SK-N-SH (cell line): ENCODE data around the gene PPT2. TPM values are rescaled to one million over a fixed set of nuclear protein-coding genes. Genes with fewer than 3 reads are reported as not detected.

Experiments
- CTCF ChIA-PET: fragments of 300-600, 350-600 bp; formaldehyde crosslinking; extraction: SDS; loops from one replicate; lab custom pipeline; 2021; lab: Yijun Ruan, JAX
- POLR2A ChIA-PET: fragments of 350-600 bp; sonication (Branson Sonifier 250); formaldehyde crosslinking; extraction: SDS; loops from one replicate; lab custom pipeline; 2020; ENCODE audit warnings: antibody characterized with exemption, inconsistent platforms; lab: Yijun Ruan, JAX
- DNase-seq: peaks from one replicate; pipeline ENCODE4 v3.0.0; 2012
- H2AFZ ChIP-seq: fragments of 200-600 bp; sonication (generic); 2 replicates; pipeline ENCODE4 v1.8.1; 2016; ENCODE audit warnings: antibody characterized with exemption, mild to moderate bottlenecking, low read depth
- H3F3A ChIP-seq: fragments of 200-600 bp; sonication (generic); replicated peaks from 2 replicates; pipeline ENCODE3; 2016; ENCODE audit warnings: antibody characterized with exemption, mild to moderate bottlenecking; ENCODE audit not compliant: insufficient read depth
- H3K27ac ChIP-seq, 2 experiments: fragments of 200-500 bp in 1 of 2; fragments of 200-600 bp in 1 of 2; sonication (Bioruptor generic) in 1 of 2; sonication (generic), shearing (Covaris generic) in 1 of 2; 2 replicates each; pipeline versions ENCODE4 v1.5.1 to v1.6.1; 2014 to 2016; ENCODE audit warnings: low read depth in 2 of 2, inconsistent platforms in 1 of 2, low read length in 1 of 2, mild to moderate bottlenecking in 1 of 2, mixed read lengths in 1 of 2
- H3K27me3 ChIP-seq: fragments of 200-600 bp; sonication (generic), shearing (Covaris generic); 2 replicates; pipeline ENCODE4 v1.6.1; 2016; ENCODE audit warnings: mixed run types; ENCODE audit not compliant: insufficient read depth
- H3K36me3 ChIP-seq, 2 experiments: fragments of 200-500 bp in 1 of 2; fragments of 200-600 bp in 1 of 2; sonication (Bioruptor generic) in 1 of 2; sonication (generic) in 1 of 2; replicated peaks in 1 of 2; 2 replicates each; pipeline versions ENCODE3 to v1.5.1; 2014 to 2016; ENCODE audit warnings: low read length in 1 of 2, mild to moderate bottlenecking in 1 of 2; ENCODE audit not compliant: insufficient read depth in 2 of 2, control insufficient read depth in 1 of 2
- H3K4me1 ChIP-seq, 2 experiments: fragments of 200-500 bp in 1 of 2; fragments of 200-600 bp in 1 of 2; sonication (Bioruptor generic) in 1 of 2; sonication (generic), shearing (Covaris generic) in 1 of 2; 2 replicates each; pipeline versions ENCODE4 v1.5.1 to v1.6.1; 2014 to 2016; ENCODE audit warnings: low read depth in 1 of 2, low read length in 1 of 2, mixed run types in 1 of 2; ENCODE audit not compliant: insufficient read depth in 2 of 2, control insufficient read depth in 1 of 2
- H3K4me2 ChIP-seq: fragments of 200-600 bp; sonication (generic), shearing (Covaris generic); 2 replicates; pipeline ENCODE4 v1.6.1; 2017; ENCODE audit warnings: mixed run types
- H3K4me3 ChIP-seq, 2 experiments: fragments of 200-500 bp in 1 of 2; fragments of 200-600 bp in 1 of 2; sonication (Bioruptor generic) in 1 of 2; sonication (generic), shearing (Covaris generic) in 1 of 2; 2 replicates each; pipeline versions ENCODE4 v1.5.1 to v1.8.1; 2014 to 2016; ENCODE audit warnings: low read depth in 2 of 2, inconsistent platforms in 1 of 2, low read length in 1 of 2, mild to moderate bottlenecking in 1 of 2, mixed read lengths in 1 of 2, moderate library complexity in 1 of 2
- H3K79me2 ChIP-seq: fragments of 200-600 bp; sonication (generic); 2 replicates; pipeline ENCODE4 v1.8.1; 2017; ENCODE audit warnings: mild to moderate bottlenecking; ENCODE audit not compliant: insufficient read depth
- H3K9ac ChIP-seq: fragments of 200-600 bp; sonication (generic); 2 replicates; pipeline ENCODE4 v1.6.1; 2017; ENCODE audit warnings: mixed run types
- H3K9me2 ChIP-seq: fragments of 200-600 bp; sonication (generic); 2 replicates; pipeline ENCODE4 v1.6.1; 2017; ENCODE audit warnings: mixed run types
- H3K9me3 ChIP-seq: fragments of 200-600 bp; sonication (generic); 2 replicates; pipeline ENCODE4 v1.6.1; 2017; ENCODE audit warnings: mixed run types, mild to moderate bottlenecking, moderate library complexity
- H4K20me1 ChIP-seq: fragments of 200-600 bp; sonication (generic); 2 replicates; pipeline ENCODE4 v1.6.1; 2017; ENCODE audit warnings: mild to moderate bottlenecking, mixed run types; ENCODE audit not compliant: insufficient read depth
- CHD2 ChIP-seq: fragments of 150-350 bp; IDR thresholded peaks from 2 replicates; pipeline ENCODE4 v1.6.1; 2018; ENCODE audit warnings: low read length; ENCODE audit not compliant: partially characterized antibody
- CTCF ChIP-seq: fragments of 200-600 bp; sonication (generic); IDR thresholded peaks from 2 replicates; pipeline ENCODE4 v1.6.1; 2017; ENCODE audit warnings: antibody characterized with exemption, mild to moderate bottlenecking, moderate library complexity
- EZH2phosphoT487 ChIP-seq: fragments of 200-600 bp; sonication (generic); IDR thresholded peaks from 2 replicates; pipeline ENCODE4 v1.6.1; 2017; ENCODE audit warnings: low read depth, mixed run types, mild to moderate bottlenecking, antibody characterized with exemption, moderate library complexity, borderline replicate concordance
- IRF3 ChIP-seq: fragments of 150-350 bp; IDR thresholded peaks from 2 replicates; pipeline ENCODE4 v1.6.1; 2016; ENCODE audit warnings: mild to moderate bottlenecking, low read depth, low read length
- JUND ChIP-seq: IDR thresholded peaks from 2 replicates; pipeline ENCODE4 v1.4.0; 2012
- MXI1 ChIP-seq: IDR thresholded peaks from 2 replicates; pipeline ENCODE4 v1.6.1; 2012; ENCODE audit warnings: mild to moderate bottlenecking, low read depth, low read length, improper control_type of control experiment
- NRF1 ChIP-seq: IDR thresholded peaks from 2 replicates; pipeline ENCODE4 v1.6.1; 2012; ENCODE audit warnings: low read depth, mild to moderate bottlenecking, low read length
- PBX3 ChIP-seq: IDR thresholded peaks from 2 replicates; pipeline ENCODE4; 2012
- RCOR1 ChIP-seq: fragments of 150-350 bp; IDR thresholded peaks from 2 replicates; pipeline ENCODE4 v1.6.1; 2017; ENCODE audit warnings: antibody characterized with exemption, low read length
- REST ChIP-seq: IDR thresholded peaks from 2 replicates; pipeline ENCODE4 v1.6.1; 2012; ENCODE audit warnings: mild to moderate bottlenecking, low read depth, low read length, moderate library complexity
- TAF1 ChIP-seq: IDR thresholded peaks from 2 replicates; pipeline ENCODE4 v1.6.1; 2012; ENCODE audit warnings: low read depth, mild to moderate bottlenecking, low read length, moderate library complexity, borderline replicate concordance
- TCF12 ChIP-seq: IDR thresholded peaks from 2 replicates; pipeline ENCODE4 v1.4.0; 2012
- USF2 ChIP-seq: fragments of 150-350 bp; IDR thresholded peaks from 2 replicates; pipeline ENCODE4 v1.6.1; 2017; ENCODE audit warnings: antibody characterized with exemption, low read length, low read depth, borderline replicate concordance
- WGBS: methylation state at CpG from one replicate; pipeline ENCODE4 v1.1.6; 2017; ENCODE audit warnings: low lambda C conversion rate; 5-methylcytosine and 5-hydroxymethylcytosine counted together
- polyA plus RNA-seq, 3 experiments: library from polyadenylated mRNA; depleted of rRNA; stranded (reverse); fragments of >200 nt; gene quantifications; 2 replicates each; pipeline ENCODE4 v1.2.3, GENCODE V29; 2012

The PPT2 gene
- polyA plus RNA-seq, 1 of the 3 experiments (the other 2 are of a cell fraction) = 32.7 TPM

GRCh38 chr6:32127409-32127716 is 26.6 kb upstream of the PPT2 start:
- peaks cover 5% of the 10 kb centered on the region for H3F3A ChIP-seq
- H3K4me1 ChIP-seq = peaks cover 18 to 22% of the 10 kb centered on the region in 2 experiments; a peak in 3 of 4 replicates
- peaks cover 46% of the 10 kb centered on the region for H3K79me2 ChIP-seq
- no peaks in the 10 kb centered on the region for H3K9me3 ChIP-seq
- no peaks in the 10 kb centered on the region for H3K9me2 ChIP-seq
- WGBS = 8% methylated on average over 6 of the region's 9 CpGs
- H2AFZ ChIP-seq = no peak overlapping the region; the same call in 1 of the 2 replicates
- H3K4me3 ChIP-seq = peak overlapping the region; percentile 75 to 92
- no peak for DNase-seq
- H3K4me2 ChIP-seq = peak overlapping the region; percentile 77
- CTCF ChIA-PET = interaction anchor here (0.8 to 6.2 kb wide), 4 partner anchors 10 to 826 kb away, joined by 3 to 43 read pairs (median 10); no protein-coding TSS in a partner anchor
- no peaks in the 10 kb centered on the region for H4K20me1 ChIP-seq
- no peaks in the 10 kb centered on the region for H3K27me3 ChIP-seq
- H3K36me3 ChIP-seq = peaks cover 11 to 13% of the 10 kb centered on the region in 2 experiments
- peak overlapping the region; percentile 91 for H3K9ac ChIP-seq
- TF ChIP-seq MXI1 (no peak), PBX3 (no peak), CHD2 (no peak), JUND (no peak), TAF1 (no peak), NRF1 (no peak), EZH2phosphoT487 (no peak)
- TF ChIP-seq, all 33 proteins: peak for 0
- POLR2A ChIA-PET = interaction anchor here (0.7 to 1.7 kb wide), 2 partner anchors 11 to 50 kb away, joined by 3 to 7 read pairs; no protein-coding TSS in a partner anchor
- peak overlapping the region; percentile 12 to 95; a peak in 2 of 4 replicates for H3K27ac ChIP-seq

- ChIA-PET POLR2A (interaction anchor here (0.6 to 1.9 kb wide), 8 partner anchors 10 to 1421 kb away, joined by 3 to 7 read pairs (median 4); no protein-coding TSS in a partner anchor), CTCF (interaction anchor here (0.8 to 6.2 kb wide), 6 partner anchors 10 to 825 kb away, joined by 3 to 43 read pairs (median 4); partner anchors contain the start of gene TNXB)
- TF ChIP-seq IRF3 = peak; percentile 62; the same call in 1 of the 2 replicates
- no peak for TF ChIP-seq CTCF
- TF ChIP-seq USF2 = peak; percentile 70; the same call in 1 of the 2 replicates
- no peak for TF ChIP-seq TCF12
- TF ChIP-seq PBX3 = peak; percentile 59
- TF ChIP-seq REST = no peak
- TF ChIP-seq RCOR1 = no peak
- TF ChIP-seq MXI1 = peak; percentile 47; the same call in 1 of the 2 replicates
These were observed 26.0 kb upstream of the PPT2 start, which contains the start of gene ATF6B for GRCh38 chr6:32127717-32128592. TSS of gene ATF6B (minus strand) at chr6:32128246. CDS start at chr6:32128207, 39 bp downstream.

More at GRCh38 chr6:32127717-32128592, 26.0 kb upstream of the PPT2 start, which contains the start of gene ATF6B:
- Histone ChIP-seq H2AFZ (peak within 1 kb of the TSS; percentile 86), H3K4me2 (peak within 1 kb of the TSS; percentile 98), H4K20me1 (no peaks in the 10 kb centered on the region), H3K79me2 (peaks cover 43% of the 10 kb centered on the region), H3K9me2 (no peaks in the 10 kb centered on the region), H3K9me3 (no peaks in the 10 kb centered on the region), H3K9ac (peak within 1 kb of the TSS; percentile 91), H3F3A (peaks cover 5% of the 10 kb centered on the region), H3K27ac (peak within 1 kb of the TSS; percentile 90 to 95), H3K4me1 (peaks cover 18 to 22% of the 10 kb centered on the region in 2 experiments; a peak in 3 of 4 replicates), H3K36me3 (peaks cover 11 to 13% of the 10 kb centered on the region in 2 experiments), H3K27me3 (no peaks in the 10 kb centered on the region), H3K4me3 (peak within 1 kb of the TSS; percentile 75 to 97)
- WGBS = 1% methylated on average over 29 of the region's 44 CpGs
- DNase-seq = peak; percentile 92
